OCI-M2 (cell line): ENCODE measurements around the gene ZNF133.
"Not testable (repeated sequence)": the region's sequence is repeated elsewhere in the genome, so short reads cannot be mapped to it uniquely, and the experiment has no call there.

ENCODE experiments used
- DNase-seq: peaks from one replicate; lab custom pipeline; 2025; ENCODE audit not compliant: unreplicated experiment; lab: John Stamatoyannopoulos, UW

ZNF133 gene

GRCh38 chr20:18287915-18288748, at the start of gene ZNF133:
Gene ZNF133 (plus strand): TSS chr20:18288527. CDS start chr20:18305687, 17,160 bp downstream.
- peak; percentile 87 for DNase-seq

- DNase-seq, result no peak
Observed at GRCh38 chr20:18240997-18241396, 47.3 kb upstream of the ZNF133 start.

GRCh38 chr20:18243802-18244201, 44.5 kb upstream of the ZNF133 start:
- no peak for DNase-seq

- DNase-seq, result not testable (repeated sequence)
Observed at GRCh38 chr20:18248545-18248944, 39.8 kb upstream of the ZNF133 start.

- no peak for DNase-seq
Observed at GRCh38 chr20:18250217-18250616, 38.1 kb upstream of the ZNF133 start.

GRCh38 chr20:18252597-18253451, 35.5 kb upstream of the ZNF133 start:
- DNase-seq, result no peak

- no peak for DNase-seq
Observed at GRCh38 chr20:18254615-18255014, 33.7 kb upstream of the ZNF133 start.

- DNase-seq, result no peak
Observed at GRCh38 chr20:18255526-18255925, 32.8 kb upstream of the ZNF133 start.

GRCh38 chr20:18256440-18257090, 31.8 kb upstream of the ZNF133 start:
- DNase-seq, result peak; percentile 59

- no peak for DNase-seq
Observed at GRCh38 chr20:18258126-18258860, 30.0 kb upstream of the ZNF133 start.

GRCh38 chr20:18259730-18260129, 28.6 kb upstream of the ZNF133 start:
- no peak for DNase-seq

- DNase-seq, result no peak
Observed at GRCh38 chr20:18263723-18264122, 24.6 kb upstream of the ZNF133 start.

- DNase-seq, result no peak
Observed at GRCh38 chr20:18265441-18265840, 22.9 kb upstream of the ZNF133 start.

- DNase-seq, result no peak
Observed at GRCh38 chr20:18266282-18266681, 22.0 kb upstream of the ZNF133 start.

GRCh38 chr20:18267815-18268214, 20.5 kb upstream of the ZNF133 start:
- DNase-seq, result no peak

GRCh38 chr20:18271160-18271559, 17.2 kb upstream of the ZNF133 start:
- DNase-seq, result no peak

GRCh38 chr20:18272451-18272850, 15.9 kb upstream of the ZNF133 start:
- no peak for DNase-seq

- no peak for DNase-seq
Observed at GRCh38 chr20:18273738-18274137, 14.6 kb upstream of the ZNF133 start.

- not testable (repeated sequence) for DNase-seq
Observed at GRCh38 chr20:18275960-18276359, 12.4 kb upstream of the ZNF133 start.

GRCh38 chr20:18276821-18277220, 11.5 kb upstream of the ZNF133 start:
- DNase-seq, result no peak

GRCh38 chr20:18279242-18279641, 9.1 kb upstream of the ZNF133 start:
- DNase-seq, result no peak
